Endothelial cell of umbilical vein (primary cell): ENCODE measurements around the gene EDC3. TPM values are rescaled to one million over a fixed set of nuclear protein-coding genes. Genes with fewer than 3 reads are reported as not detected.
A peak's percentile ranks its signal among the peaks of the same experiment; 100 is the strongest.

ENCODE experiments used
- BruUV-seq: library from RNA; stranded (reverse); fragments of 400-500 nt; replicated peaks from 2 replicates; lab custom pipeline; 2021; lab: Mats Ljungman, UMichigan
- CTCF ChIA-PET: fragments of 300-600, 350-600 bp; sonication (Branson Sonifier 250); formaldehyde crosslinking; loops from one replicate; lab custom pipeline; 2021; ENCODE audit warnings: antibody characterized with exemption, inconsistent platforms; lab: Charles Lee
- POLR2A ChIA-PET: fragments of 300-600, 350-600 bp; sonication (Branson Sonifier 250); formaldehyde crosslinking; loops from one replicate; lab custom pipeline; 2021; ENCODE audit warnings: antibody characterized with exemption, inconsistent platforms; lab: Charles Lee
- DNase-seq: peaks from one replicate; pipeline ENCODE4 v3.0.0-alpha.2; 2011; ENCODE audit warnings: low read depth, low spot score
- FAIRE-seq: peaks from 2 replicates; lab custom pipeline; 2011; peaks lifted over from hg19 to GRCh38; lab: Jason Lieb, UNC
- H2AFZ ChIP-seq: 2 replicates; pipeline ENCODE4 v1.6.0; 2012; ENCODE audit warnings: low read depth, low read length, control low read depth, inconsistent platforms
- H3K27ac ChIP-seq: 2 replicates; pipeline ENCODE4 v1.5.1; 2011; ENCODE audit warnings: low read depth, mild to moderate bottlenecking, control low read depth, low read length, moderate library complexity; ENCODE audit not compliant: insufficient read depth
- H3K27me3 ChIP-seq, 2 experiments: 2 replicates each; pipeline versions ENCODE4 v1.6.0 to v1.6.1; 2011; ENCODE audit warnings: low read length in 2 of 2, mixed read lengths in 1 of 2; ENCODE audit not compliant: control insufficient read depth in 2 of 2, insufficient read depth in 2 of 2
- H3K36me3 ChIP-seq, 2 experiments: 2 replicates in 1 of 2; 3 replicates in 1 of 2; pipeline ENCODE4 v1.5.1; 2011; ENCODE audit warnings: low read length in 2 of 2, mild to moderate bottlenecking in 1 of 2, moderate library complexity in 1 of 2; ENCODE audit not compliant: control insufficient read depth in 2 of 2, insufficient read depth in 2 of 2; ENCODE audit errors: extremely low read depth in 1 of 2
- H3K4me1 ChIP-seq: 3 replicates; pipeline ENCODE4 v1.5.1; 2011; ENCODE audit warnings: mild to moderate bottlenecking, low read length; ENCODE audit not compliant: control insufficient read depth, insufficient read depth; ENCODE audit errors: extremely low read depth
- H3K4me2 ChIP-seq: 2 replicates; pipeline ENCODE4 v1.6.1; 2011; ENCODE audit warnings: low read length, control low read depth, mixed read lengths; ENCODE audit not compliant: insufficient read depth
- H3K4me3 ChIP-seq, 3 experiments: fragments of 200-600 bp in 1 of 3; sonication (generic), shearing (Covaris generic) in 1 of 3; replicated peaks in 1 of 3; 2 replicates each; pipeline ENCODE4 v1.5.1; 2011 to 2016; ENCODE audit warnings: control low read depth in 3 of 3, low read length in 3 of 3, mild to moderate bottlenecking in 2 of 3, inconsistent platforms in 1 of 3, low read depth in 1 of 3, moderate library complexity in 1 of 3; ENCODE audit not compliant: insufficient read depth in 1 of 3
- H3K79me2 ChIP-seq: 2 replicates; pipeline ENCODE4 v1.6.0; 2012; ENCODE audit warnings: low read length, inconsistent platforms; ENCODE audit not compliant: control insufficient read depth, insufficient read depth
- H3K9ac ChIP-seq: replicated peaks from 2 replicates; pipeline ENCODE3; 2011; ENCODE audit warnings: low read length, control low read depth; ENCODE audit not compliant: insufficient read depth; ENCODE audit errors: extremely low read depth
- H3K9me1 ChIP-seq: replicated peaks from 3 replicates; pipeline ENCODE4 v1.6.0; 2011; ENCODE audit warnings: mild to moderate bottlenecking, low read length; ENCODE audit not compliant: control insufficient read depth, insufficient read depth; ENCODE audit errors: extremely low read depth
- H3K9me3 ChIP-seq: replicated peaks from 2 replicates; pipeline ENCODE4 v1.5.1; 2012; ENCODE audit warnings: low read length, inconsistent platforms; ENCODE audit not compliant: control insufficient read depth, insufficient read depth
- H4K20me1 ChIP-seq: replicated peaks from 2 replicates; pipeline ENCODE3; 2011; ENCODE audit warnings: mild to moderate bottlenecking, low read length; ENCODE audit not compliant: control insufficient read depth, insufficient read depth; ENCODE audit errors: extremely low read depth
- CTCF ChIP-seq, 2 donors: IDR thresholded peaks; 1 replicate in 1 of 2; 2 replicates in 1 of 2; pipeline ENCODE4 v1.5.1; 2011; ENCODE audit warnings: low read length in 2 of 2, mild to moderate bottlenecking in 2 of 2, moderate library complexity in 2 of 2, control low read depth in 1 of 2, inconsistent platforms in 1 of 2, low read depth in 1 of 2; ENCODE audit not compliant: insufficient read depth in 1 of 2; ENCODE audit errors: extremely low read depth in 1 of 2
- EZH2 ChIP-seq: IDR thresholded peaks from 2 replicates; pipeline ENCODE4 v1.6.1; 2012; ENCODE audit warnings: borderline replicate concordance, low read depth, mild to moderate bottlenecking, moderate library complexity, low read length, inconsistent platforms; ENCODE audit not compliant: severe bottlenecking
- FOS ChIP-seq: IDR thresholded peaks from 2 replicates; pipeline ENCODE4 v1.6.1; 2011; ENCODE audit warnings: mild to moderate bottlenecking, low read length, moderate library complexity, borderline replicate concordance; ENCODE audit not compliant: insufficient read depth
- GATA2 ChIP-seq: IDR thresholded peaks from 2 replicates; pipeline ENCODE4 v1.7.0; 2011; ENCODE audit warnings: low read depth, mild to moderate bottlenecking, moderate library complexity, mixed read lengths, low read length; ENCODE audit not compliant: insufficient read length, insufficient read depth
- JUN ChIP-seq: IDR thresholded peaks from 2 replicates; pipeline ENCODE4 v1.6.1; 2011; ENCODE audit warnings: borderline replicate concordance, low read depth; ENCODE audit not compliant: insufficient read length, insufficient read depth
- MAX ChIP-seq: IDR thresholded peaks from 2 replicates; pipeline ENCODE4 v1.6.1; 2011; ENCODE audit not compliant: insufficient read depth, insufficient read length
- MYC ChIP-seq: IDR thresholded peaks from one replicate; pipeline ENCODE4 v1.6.1; 2011; ENCODE audit warnings: mild to moderate bottlenecking, low read depth, low read length
- POLR2A ChIP-seq: IDR thresholded peaks from 2 replicates; pipeline ENCODE4 v1.6.1; 2012; ENCODE audit warnings: low read depth, mild to moderate bottlenecking, control low read depth, low read length
- POLR2AphosphoS5 ChIP-seq: IDR thresholded peaks from 2 replicates; pipeline ENCODE4 v1.6.1; 2012; ENCODE audit warnings: low read depth, mild to moderate bottlenecking, control low read depth, low read length, moderate library complexity; ENCODE audit not compliant: insufficient read depth
- dilution Hi-C: fragments of 300-500 bp; cut with MboI; formaldehyde crosslinking; loops from one replicate; pipeline ENCODE4 v1.15.0; 2019; ENCODE audit warnings: low sequenced_read_pairs; ENCODE audit not compliant: extremely low pct_ligation_motif_present
- intact Hi-C: fragments of 100-400 bp; cut with micrococcal nuclease; formaldehyde crosslinking; loops from one replicate; pipeline ENCODE4 v1.10.0; 2022
- polyA plus RNA-seq, 4 experiments: library from polyadenylated mRNA; depleted of rRNA in 3 of 4; stranded (reverse) in 3 of 4; unstranded in 1 of 4; fragments of >200 nt; gene quantifications; 2 replicates each; pipeline versions ENCODE4 v1.2.1 to v1.2.3, GENCODE V29; 2011 to 2012; ENCODE audit warnings: missing spikeins in 1 of 4
- total RNA-seq: library from RNA; stranded (reverse); gene quantifications from 2 replicates; pipeline ENCODE4 v1.2.3, GENCODE V29; 2021

EDC3 gene
- total and polyA plus RNA-seq, 2 donors (not counting 3 experiments of a cell fraction or from before 2014, with no cell fraction given), result 55.9 to 56.5 TPM

GRCh38 chr15:74664670-74665069 lies 31.2 kb downstream of the EDC3 start:
- Histone ChIP-seq H3K9me3 (no peaks in the 10 kb centered on the region), H2AFZ (no peak overlapping the region), H3K4me3 (no peak overlapping the region), H3K4me2 (peak overlapping the region; percentile 84), H3K9ac (peak overlapping the region; percentile 56), H3K4me1 (peaks cover 35% of the 10 kb centered on the region), H3K9me1 (no peaks in the 10 kb centered on the region), H3K27ac (peak overlapping the region; percentile 85), H4K20me1 (no peaks in the 10 kb centered on the region), H3K27me3 (no peaks in the 10 kb centered on the region), H3K36me3 (no peaks in the 10 kb centered on the region), H3K79me2 (peaks cover 31% of the 10 kb centered on the region)
- ChIA-PET CTCF (interaction anchor here (0.8 to 2.1 kb wide), 11 partner anchors 8 to 237 kb away, joined by 3 to 14 read pairs (median 5); no protein-coding TSS in a partner anchor), POLR2A (no interaction called here)
- no TSS peak for BruUV-seq
- FAIRE-seq (no peak), DNase-seq (no peak)
- intact Hi-C loops, result loop anchor here (1.0 to 2.0 kb wide), 2 partner anchors 13 to 32 kb away; partner anchors contain the start of gene EDC3
- TF ChIP-seq JUN, result no peak
- no peak for TF ChIP-seq CTCF (IDR thresholded peaks at IDR 0.05; ENCODE audit: extremely low read depth in 1 of 2, insufficient read depth in 1 of 2, low read depth in 1 of 2, low read length in 2 of 2)
- TF ChIP-seq GATA2, result no peak
- no peak for TF ChIP-seq POLR2A
- no peak for TF ChIP-seq MAX
- no peak for TF ChIP-seq MYC
- TF ChIP-seq FOS, result no peak
- no peak for TF ChIP-seq POLR2AphosphoS5
- TF ChIP-seq EZH2, result no peak
- dilution Hi-C loops, result no loop called here
